Activated CD8-positive, alpha-beta T cell treated with anti-CD3 and anti-CD28 coated beads, Interleukin-2, amount 10 ng/mL, durations not matched to agents 7 days and 5 days (primary cell): ENCODE results near the gene CDYL2. TPM values are rescaled to one million over a fixed set of nuclear protein-coding genes. Genes with fewer than 3 reads are reported as not detected.

Source experiments
- ATAC-seq: fragments of 150-1000 bp; cut with Tn5 transposase; one replicate; pipeline ENCODE4 v1.10.0; 2021; ENCODE audit warnings: moderate library complexity
- CTCF ChIA-PET: fragments of 350-600 bp; sonication (Branson Sonifier 250); formaldehyde crosslinking; loops from one replicate; lab custom pipeline; 2021; ENCODE audit warnings: antibody characterized with exemption; lab: Charles Lee
- POLR2A ChIA-PET: fragments of 350-600 bp; sonication (Branson Sonifier 250); formaldehyde crosslinking; loops from one replicate; lab custom pipeline; 2021; ENCODE audit warnings: antibody characterized with exemption; lab: Charles Lee
- DNase-seq: peaks from one replicate; pipeline ENCODE4 v3.0.0-alpha.2; 2020
- H3K27ac Mint-ChIP-seq: one replicate; pipeline ENCODE4 v1.8.0; 2021; ENCODE audit warnings: mild to moderate bottlenecking, mixed read lengths
- H3K27me3 Mint-ChIP-seq: one replicate; pipeline ENCODE4 v1.8.0; 2021; ENCODE audit warnings: low read depth, mixed read lengths
- H3K36me3 Mint-ChIP-seq: one replicate; pipeline ENCODE4 v1.8.0; 2021; ENCODE audit warnings: low read depth, mixed read lengths
- H3K4me1 Mint-ChIP-seq: one replicate; pipeline ENCODE4 v1.8.0; 2021; ENCODE audit warnings: low read depth, mixed read lengths
- H3K4me3 Mint-ChIP-seq: one replicate; pipeline ENCODE4 v1.8.0; 2021; ENCODE audit warnings: mild to moderate bottlenecking, mixed read lengths
- H3K9me3 Mint-ChIP-seq: one replicate; pipeline ENCODE4 v1.8.0; 2022; ENCODE audit warnings: mixed read lengths; ENCODE audit not compliant: insufficient read depth
- total RNA-seq, 2 experiments: library from RNA; stranded (reverse); gene quantifications; one replicate each; pipeline ENCODE4 v1.2.3, GENCODE V29; 2021

The CDYL2 gene
- total RNA-seq, 2 experiments from 2014 or later, result 15.5 to 16.5 TPM

GRCh38 chr16:80604600-80605355, 199.6 kb downstream of the CDYL2 start:
- CTCF ChIA-PET, result no interaction called here

DNA sequence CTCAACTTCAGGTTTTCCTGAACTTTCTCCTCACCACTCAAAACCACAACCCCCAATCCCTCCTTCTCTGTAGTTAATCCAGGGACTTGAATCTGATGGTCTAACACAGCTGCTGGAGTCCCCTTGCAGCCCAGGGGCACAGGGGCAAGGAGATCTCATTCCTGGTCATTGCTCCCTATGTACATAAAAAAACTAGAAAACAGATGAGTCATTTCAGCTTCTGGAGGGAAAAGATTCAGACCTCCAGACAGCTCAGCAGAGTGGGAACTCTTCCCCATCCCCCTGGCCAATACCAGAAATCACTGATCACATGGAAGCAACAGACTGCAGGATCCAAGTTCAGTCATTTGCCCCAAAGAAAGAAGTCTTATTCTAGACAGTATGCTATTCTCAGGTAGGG, 201.5 kb downstream of the CDYL2 start:
- POLR2A ChIA-PET, result no interaction called here
- no peak for ATAC-seq
- no peak for DNase-seq

More at GRCh38 chr16:80604600-80605355, 199.6 kb downstream of the CDYL2 start:
- H3K36me3 Mint-ChIP-seq, result peaks cover 32% of the 10 kb centered on the region
- peaks cover 14% of the 10 kb centered on the region for H3K4me1 Mint-ChIP-seq
- H3K4me3 Mint-ChIP-seq, result no peak overlapping the region
- peaks cover 12% of the 10 kb centered on the region for H3K9me3 Mint-ChIP-seq
- peaks cover 7% of the 10 kb centered on the region for H3K27me3 Mint-ChIP-seq
- POLR2A ChIA-PET, result no interaction called here
- H3K27ac Mint-ChIP-seq, result no peak overlapping the region
- no peak for ATAC-seq
- DNase-seq, result no peak

DNA sequence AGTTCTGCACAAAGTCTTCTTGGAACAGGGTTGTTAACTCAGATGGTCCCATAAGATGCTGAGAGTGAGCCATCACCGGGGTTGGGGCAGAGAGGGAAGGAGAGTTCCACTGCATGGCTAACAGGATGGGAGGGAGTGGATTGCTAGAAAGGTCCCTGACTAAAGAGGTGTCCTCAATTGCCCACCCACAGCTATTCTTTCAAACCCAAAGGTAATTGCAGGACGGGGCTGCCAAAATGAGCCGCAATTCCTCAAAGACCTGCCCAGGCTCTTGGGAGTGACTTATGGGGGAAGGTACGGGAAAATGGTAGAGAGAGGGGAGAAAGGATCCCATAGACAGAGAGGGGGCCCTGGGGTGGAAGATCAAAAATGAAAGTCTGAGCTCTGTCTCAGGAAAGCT, 203.2 kb downstream of the CDYL2 start:
- CTCF ChIA-PET, result interaction anchor here (1.5 kb wide), 1 partner anchor 10 kb away, joined by 4 read pairs; no protein-coding TSS in a partner anchor
- DNase-seq (no peak), ATAC-seq (no peak)
- no peak overlapping the region for H3K4me3 Mint-ChIP-seq
- peaks cover 2% of the 10 kb centered on the region for H3K9me3 Mint-ChIP-seq
- H3K4me1 Mint-ChIP-seq, result peaks cover 2% of the 10 kb centered on the region
- peaks cover 17% of the 10 kb centered on the region for H3K36me3 Mint-ChIP-seq
- peaks cover 23% of the 10 kb centered on the region for H3K27me3 Mint-ChIP-seq
- POLR2A ChIA-PET, result no interaction called here
- H3K27ac Mint-ChIP-seq, result no peak overlapping the region

More for the DNA sequence above, 201.5 kb downstream of the CDYL2 start:
- peaks cover 12% of the 10 kb centered on the region for H3K27me3 Mint-ChIP-seq
- H3K27ac Mint-ChIP-seq, result no peak overlapping the region
- peaks cover 34% of the 10 kb centered on the region for H3K36me3 Mint-ChIP-seq
- peaks cover 12% of the 10 kb centered on the region for H3K9me3 Mint-ChIP-seq
- CTCF ChIA-PET, result interaction anchor here (1.2 kb wide), 1 partner anchor 76 kb away, joined by 3 read pairs; no protein-coding TSS in a partner anchor
- H3K4me1 Mint-ChIP-seq, result peaks cover 14% of the 10 kb centered on the region
- H3K4me3 Mint-ChIP-seq, result no peak overlapping the region

DNA sequence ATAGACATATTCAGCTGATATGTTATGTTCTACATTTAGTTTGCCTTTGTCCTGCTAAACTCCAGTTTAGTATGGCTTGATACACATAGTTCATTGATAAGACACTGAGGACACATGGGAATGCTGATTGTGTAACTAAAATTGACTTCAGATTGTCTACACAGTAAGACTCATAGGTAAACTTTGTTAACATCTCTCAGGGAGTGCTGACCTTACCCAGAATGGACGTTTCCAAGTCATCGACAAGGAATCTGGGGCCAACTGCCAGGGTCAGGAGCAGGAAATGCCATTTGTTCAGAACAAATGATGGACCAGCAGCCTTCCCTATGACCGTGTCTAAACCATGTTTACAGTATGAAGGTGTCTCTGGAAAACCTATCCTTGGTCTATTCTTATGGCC, 204.9 kb downstream of the CDYL2 start:
- Mint-ChIP-seq H3K4me3 (no peak overlapping the region), H3K9me3 (no peaks in the 10 kb centered on the region), H3K27ac (no peak overlapping the region), H3K36me3 (peaks cover 17% of the 10 kb centered on the region), H3K4me1 (no peaks in the 10 kb centered on the region), H3K27me3 (peaks cover 35% of the 10 kb centered on the region)
- ChIA-PET CTCF (interaction anchor here (1.3 kb wide), 1 partner anchor 72 kb away, joined by 6 read pairs; no protein-coding TSS in a partner anchor), POLR2A (no interaction called here)
- ATAC-seq (no peak), DNase-seq (no peak)

DNA sequence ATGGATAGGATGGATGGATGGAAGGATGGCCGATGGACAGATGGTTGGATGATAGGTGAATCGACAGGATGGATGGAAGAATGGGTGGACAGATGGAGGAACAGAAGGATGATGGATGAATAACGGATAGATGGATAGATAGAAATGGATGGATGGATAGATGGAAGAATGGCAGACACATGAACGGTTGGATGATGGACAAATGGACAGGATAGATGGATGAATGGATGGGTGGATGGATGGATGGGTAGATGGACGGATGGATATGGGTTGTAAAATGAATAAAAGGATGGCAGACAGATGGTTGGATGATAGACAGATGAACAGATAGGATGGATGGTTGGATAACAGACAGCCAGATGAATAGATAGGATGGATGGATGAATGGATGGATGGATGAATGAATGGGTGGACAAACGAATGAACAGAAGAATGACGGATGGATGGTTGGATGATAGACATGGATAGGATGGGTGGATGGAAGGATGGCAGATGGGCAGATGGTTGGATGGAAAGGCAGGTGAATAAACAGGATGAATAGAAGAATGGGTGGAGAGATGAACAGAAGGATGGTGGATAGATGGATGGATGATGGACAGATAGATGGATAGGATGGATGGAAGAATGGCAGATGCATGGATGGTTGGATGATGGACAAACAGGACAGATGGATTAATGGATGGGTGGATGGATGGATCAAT, 207.7 kb downstream of the CDYL2 start:
- ChIA-PET POLR2A (no interaction called here), CTCF (no interaction called here)
- Mint-ChIP-seq H3K9me3 (no peaks in the 10 kb centered on the region), H3K4me3 (no peak overlapping the region), H3K27ac (no peak overlapping the region), H3K36me3 (peaks cover 21% of the 10 kb centered on the region), H3K4me1 (peaks cover 8% of the 10 kb centered on the region), H3K27me3 (peaks cover 43% of the 10 kb centered on the region)
- no peak for DNase-seq
- ATAC-seq, result no peak

DNA sequence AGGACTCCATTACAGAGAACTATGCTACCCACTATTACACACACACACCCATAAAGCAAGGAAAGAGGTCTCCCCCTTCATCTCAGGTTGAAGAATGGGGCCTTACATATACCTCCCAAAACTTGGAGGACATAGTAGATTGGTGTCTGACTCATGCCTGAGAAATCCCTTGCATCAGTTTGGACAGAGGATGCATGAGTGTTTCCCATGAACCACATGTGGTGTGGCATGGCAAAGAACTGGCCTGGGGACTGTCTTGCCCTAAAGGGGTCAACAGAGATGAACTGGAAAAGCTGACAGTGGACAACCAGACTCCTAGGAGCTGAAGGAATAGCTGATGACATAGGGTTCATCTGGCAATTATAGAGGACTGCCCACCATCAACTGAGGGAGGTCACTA, 209.6 kb downstream of the CDYL2 start:
- ChIA-PET POLR2A (no interaction called here), CTCF (no interaction called here)
- Mint-ChIP-seq H3K4me1 (peaks cover 24% of the 10 kb centered on the region), H3K9me3 (peaks cover under 1% of the 10 kb centered on the region), H3K27me3 (peaks cover 41% of the 10 kb centered on the region), H3K27ac (no peak overlapping the region), H3K4me3 (no peak overlapping the region), H3K36me3 (peaks cover 18% of the 10 kb centered on the region)
- ATAC-seq (no peak), DNase-seq (no peak)

GRCh38 chr16:80592273-80592672, 212.1 kb downstream of the CDYL2 start:
- Mint-ChIP-seq H3K27ac (no peak overlapping the region), H3K4me3 (no peak overlapping the region)
- CTCF ChIA-PET, result interaction anchor here (1.1 to 4.1 kb wide), 3 partner anchors 10 to 39 kb away, joined by 3 to 46 read pairs (median 5); no protein-coding TSS in a partner anchor

GRCh38 chr16:80591071-80591915, 213.1 kb downstream of the CDYL2 start:
- DNase-seq (peak; percentile 67), ATAC-seq (peak; percentile 95)
- H3K27me3 Mint-ChIP-seq, result peaks cover 51% of the 10 kb centered on the region
- H3K4me3 Mint-ChIP-seq, result peak overlapping the region; percentile 26
- peak overlapping the region; percentile 58 for H3K27ac Mint-ChIP-seq
- H3K4me1 Mint-ChIP-seq, result peaks cover 34% of the 10 kb centered on the region
- ChIA-PET CTCF (interaction anchor here (0.9 to 4.1 kb wide), 10 partner anchors 9 to 98 kb away, joined by 3 to 46 read pairs (median 4); no protein-coding TSS in a partner anchor), POLR2A (interaction anchor here (0.8 to 1.7 kb wide), 4 partner anchors 9 to 49 kb away, joined by 3 to 39 read pairs (median 4); no protein-coding TSS in a partner anchor)
- H3K9me3 Mint-ChIP-seq, result peaks cover 17% of the 10 kb centered on the region
- peaks cover 38% of the 10 kb centered on the region for H3K36me3 Mint-ChIP-seq

More at GRCh38 chr16:80592273-80592672, 212.1 kb downstream of the CDYL2 start:
- POLR2A ChIA-PET, result no interaction called here
- Mint-ChIP-seq H3K27me3 (peaks cover 49% of the 10 kb centered on the region), H3K9me3 (peaks cover 7% of the 10 kb centered on the region), H3K36me3 (peaks cover 29% of the 10 kb centered on the region), H3K4me1 (peaks cover 27% of the 10 kb centered on the region)
- no peak for DNase-seq
- no peak for ATAC-seq

GRCh38 chr16:80587071-80587470, 217.3 kb downstream of the CDYL2 start:
- Mint-ChIP-seq H3K36me3 (peaks cover 50% of the 10 kb centered on the region), H3K9me3 (peaks cover 32% of the 10 kb centered on the region), H3K27ac (no peak overlapping the region), H3K27me3 (peaks cover 34% of the 10 kb centered on the region), H3K4me1 (peaks cover 66% of the 10 kb centered on the region), H3K4me3 (no peak overlapping the region)
- ChIA-PET CTCF (interaction anchor here (0.9 to 2.2 kb wide), 2 partner anchors 10 to 60 kb away, joined by 3 to 16 read pairs; no protein-coding TSS in a partner anchor), POLR2A (no interaction called here)
- ATAC-seq, result no peak
- DNase-seq, result no peak

GRCh38 chr16:80586476-80586875, 217.9 kb downstream of the CDYL2 start:
- no peak overlapping the region for H3K27ac Mint-ChIP-seq
- CTCF ChIA-PET, result interaction anchor here (0.9 to 2.2 kb wide), 2 partner anchors 9 to 59 kb away, joined by 3 to 16 read pairs; no protein-coding TSS in a partner anchor

DNA sequence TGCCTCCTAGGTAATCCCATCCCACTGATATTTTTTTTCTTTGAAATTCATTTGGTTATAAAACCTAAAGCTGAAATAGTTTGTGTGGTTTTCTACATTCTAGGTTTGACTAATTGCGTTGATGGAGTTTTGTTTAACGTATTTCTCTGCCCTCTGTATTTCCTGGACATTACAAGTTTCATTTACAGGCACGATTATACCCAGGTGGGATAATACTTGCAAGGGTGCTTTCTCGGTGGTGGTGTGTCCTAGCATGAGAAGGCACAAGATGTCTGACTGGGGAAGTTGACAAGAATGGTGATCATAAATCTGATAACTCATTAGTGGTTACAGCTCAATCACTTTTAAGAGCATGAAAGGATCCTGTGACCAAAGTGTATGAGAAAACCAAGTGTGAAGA, 218.6 kb downstream of the CDYL2 start:
- CTCF ChIA-PET, result interaction anchor here (1.1 to 2.2 kb wide), 2 partner anchors 59 to 240 kb away, joined by 3 to 16 read pairs; no protein-coding TSS in a partner anchor
- Mint-ChIP-seq H3K27me3 (peaks cover 32% of the 10 kb centered on the region), H3K4me1 (peaks cover 66% of the 10 kb centered on the region), H3K9me3 (peaks cover 32% of the 10 kb centered on the region), H3K4me3 (peak overlapping the region; percentile 12), H3K36me3 (peaks cover 53% of the 10 kb centered on the region), H3K27ac (no peak overlapping the region)
- POLR2A ChIA-PET, result no interaction called here
- DNase-seq (no peak), ATAC-seq (peak; percentile 42)

More at GRCh38 chr16:80586476-80586875, 217.9 kb downstream of the CDYL2 start:
- POLR2A ChIA-PET, result no interaction called here
- Mint-ChIP-seq H3K9me3 (peaks cover 32% of the 10 kb centered on the region), H3K4me1 (peaks cover 66% of the 10 kb centered on the region), H3K27me3 (peaks cover 32% of the 10 kb centered on the region), H3K36me3 (peaks cover 50% of the 10 kb centered on the region), H3K4me3 (no peak overlapping the region)
- ATAC-seq (no peak), DNase-seq (no peak)
